ENCODE measurements around the gene TRDN.

TRDN gene

GRCh38 chr6:123547216-123547978 lies 89.4 kb downstream of the TRDN start:
- Histone ChIP-seq H3K9me3 (ENCODE audit: insufficient read depth, low read length) (no peaks in the 10 kb centered on the region), H3K4me1 (ENCODE audit: insufficient read depth, insufficient read length) (no peaks in the 10 kb centered on the region), H3K27me3 (ENCODE audit: insufficient read depth, insufficient read length) (no peaks in the 10 kb centered on the region), H3K36me3 (ENCODE audit: insufficient read depth, insufficient read length, low read length) (no peaks in the 10 kb centered on the region), H3K9ac (ENCODE audit: insufficient read length, low read depth) (no peak overlapping the region), H3K4me3 (ENCODE audit: insufficient read length, low read depth) (no peak overlapping the region)
- no peak for TF ChIP-seq YY1 (IDR thresholded peaks at IDR 0.05; ENCODE audit: insufficient read depth, insufficient read length)
- TF ChIP-seq ZNF274 (IDR thresholded peaks at IDR 0.05; ENCODE audit: low read depth, low read length): no peak
- no peak for DNase-seq (ENCODE audit: low read depth, low spot score)

- H3K9me3 ChIP-seq (ENCODE audit: insufficient read depth, low read length): no peaks in the 10 kb centered on the region
- H3K4me1 ChIP-seq (ENCODE audit: insufficient read depth, insufficient read length): no peaks in the 10 kb centered on the region
Observed at GRCh38 chr6:123546537-123546936, 90.2 kb downstream of the TRDN start.

GRCh38 chr6:123541462-123541861 lies 95.3 kb downstream of the TRDN start:
- no peak overlapping the region for H3K9ac ChIP-seq (ENCODE audit: insufficient read length, low read depth)
- H3K9me3 ChIP-seq (ENCODE audit: insufficient read depth, low read length): no peaks in the 10 kb centered on the region
- no peaks in the 10 kb centered on the region for H3K27me3 ChIP-seq (ENCODE audit: insufficient read depth, insufficient read length)
- H3K36me3 ChIP-seq (ENCODE audit: insufficient read depth, insufficient read length, low read length): no peaks in the 10 kb centered on the region
- TF ChIP-seq YY1 (IDR thresholded peaks at IDR 0.05; ENCODE audit: insufficient read depth, insufficient read length): no peak
- TF ChIP-seq ZNF274 (IDR thresholded peaks at IDR 0.05; ENCODE audit: low read depth, low read length): no peak
- no peak for TF ChIP-seq SUZ12 (IDR thresholded peaks at IDR 0.05; ENCODE audit: extremely low read depth, insufficient read depth, insufficient read length)
- no peak overlapping the region for H3K4me3 ChIP-seq (ENCODE audit: insufficient read length, low read depth)
- no peak for DNase-seq (ENCODE audit: low read depth, low spot score)
- no peaks in the 10 kb centered on the region for H3K4me1 ChIP-seq (ENCODE audit: insufficient read depth, insufficient read length)

More at GRCh38 chr6:123546537-123546936, 90.2 kb downstream of the TRDN start:
- no peak for DNase-seq (ENCODE audit: low read depth, low spot score)
- no peak overlapping the region for H3K4me3 ChIP-seq (ENCODE audit: insufficient read length, low read depth)
- no peaks in the 10 kb centered on the region for H3K36me3 ChIP-seq (ENCODE audit: insufficient read depth, insufficient read length, low read length)
- no peak overlapping the region for H3K9ac ChIP-seq (ENCODE audit: insufficient read length, low read depth)
- TF ChIP-seq YY1 (IDR thresholded peaks at IDR 0.05; ENCODE audit: insufficient read depth, insufficient read length) (no peak), SUZ12 (IDR thresholded peaks at IDR 0.05; ENCODE audit: extremely low read depth, insufficient read depth, insufficient read length) (no peak), ZNF274 (IDR thresholded peaks at IDR 0.05; ENCODE audit: low read depth, low read length) (no peak)
- no peaks in the 10 kb centered on the region for H3K27me3 ChIP-seq (ENCODE audit: insufficient read depth, insufficient read length)

GRCh38 chr6:123533862-123534648 lies 102.7 kb downstream of the TRDN start:
- no peak for TF ChIP-seq SUZ12 (IDR thresholded peaks at IDR 0.05; ENCODE audit: extremely low read depth, insufficient read depth, insufficient read length)
- TF ChIP-seq ZNF274 (IDR thresholded peaks at IDR 0.05; ENCODE audit: low read depth, low read length): no peak
- TF ChIP-seq YY1 (IDR thresholded peaks at IDR 0.05; ENCODE audit: insufficient read depth, insufficient read length): no peak
- Histone ChIP-seq H3K9ac (ENCODE audit: insufficient read length, low read depth) (no peak overlapping the region), H3K9me3 (ENCODE audit: insufficient read depth, low read length) (no peaks in the 10 kb centered on the region), H3K27me3 (ENCODE audit: insufficient read depth, insufficient read length) (no peaks in the 10 kb centered on the region), H3K36me3 (ENCODE audit: insufficient read depth, insufficient read length, low read length) (no peaks in the 10 kb centered on the region), H3K4me3 (ENCODE audit: insufficient read length, low read depth) (no peak overlapping the region), H3K4me1 (ENCODE audit: insufficient read depth, insufficient read length) (no peaks in the 10 kb centered on the region)
- no peak for DNase-seq (ENCODE audit: low read depth, low spot score)

GRCh38 chr6:123529843-123530242 lies 106.9 kb downstream of the TRDN start:
- Histone ChIP-seq H3K4me1 (ENCODE audit: insufficient read depth, insufficient read length) (no peaks in the 10 kb centered on the region), H3K9me3 (ENCODE audit: insufficient read depth, low read length) (no peaks in the 10 kb centered on the region), H3K36me3 (ENCODE audit: insufficient read depth, insufficient read length, low read length) (no peaks in the 10 kb centered on the region), H3K27me3 (ENCODE audit: insufficient read depth, insufficient read length) (no peaks in the 10 kb centered on the region), H3K4me3 (ENCODE audit: insufficient read length, low read depth) (no peak overlapping the region), H3K9ac (ENCODE audit: insufficient read length, low read depth) (no peak overlapping the region)
- DNase-seq (ENCODE audit: low read depth, low spot score): no peak
- TF ChIP-seq YY1 (IDR thresholded peaks at IDR 0.05; ENCODE audit: insufficient read depth, insufficient read length) (no peak), SUZ12 (IDR thresholded peaks at IDR 0.05; ENCODE audit: extremely low read depth, insufficient read depth, insufficient read length) (no peak), ZNF274 (IDR thresholded peaks at IDR 0.05; ENCODE audit: low read depth, low read length) (no peak)

- H3K27me3 ChIP-seq (ENCODE audit: insufficient read depth, insufficient read length): no peaks in the 10 kb centered on the region
- no peak overlapping the region for H3K9ac ChIP-seq (ENCODE audit: insufficient read length, low read depth)
- H3K9me3 ChIP-seq (ENCODE audit: insufficient read depth, low read length): no peaks in the 10 kb centered on the region
- H3K36me3 ChIP-seq (ENCODE audit: insufficient read depth, insufficient read length, low read length): no peaks in the 10 kb centered on the region
- TF ChIP-seq YY1 (IDR thresholded peaks at IDR 0.05; ENCODE audit: insufficient read depth, insufficient read length): no peak
- TF ChIP-seq ZNF274 (IDR thresholded peaks at IDR 0.05; ENCODE audit: low read depth, low read length): no peak
- TF ChIP-seq SUZ12 (IDR thresholded peaks at IDR 0.05; ENCODE audit: extremely low read depth, insufficient read depth, insufficient read length): no peak
- no peak overlapping the region for H3K4me3 ChIP-seq (ENCODE audit: insufficient read length, low read depth)
- H3K4me1 ChIP-seq (ENCODE audit: insufficient read depth, insufficient read length): no peaks in the 10 kb centered on the region
- no peak for DNase-seq (ENCODE audit: low read depth, low spot score)
Observed at GRCh38 chr6:123529058-123529457, 107.7 kb downstream of the TRDN start.

- DNase-seq (ENCODE audit: low read depth, low spot score): no peak
- H3K9me3 ChIP-seq (ENCODE audit: insufficient read depth, low read length): no peaks in the 10 kb centered on the region
- no peaks in the 10 kb centered on the region for H3K36me3 ChIP-seq (ENCODE audit: insufficient read depth, insufficient read length, low read length)
- no peak overlapping the region for H3K9ac ChIP-seq (ENCODE audit: insufficient read length, low read depth)
- TF ChIP-seq SUZ12 (IDR thresholded peaks at IDR 0.05; ENCODE audit: extremely low read depth, insufficient read depth, insufficient read length) (no peak), YY1 (IDR thresholded peaks at IDR 0.05; ENCODE audit: insufficient read depth, insufficient read length) (no peak), ZNF274 (IDR thresholded peaks at IDR 0.05; ENCODE audit: low read depth, low read length) (no peak)
- no peak overlapping the region for H3K4me3 ChIP-seq (ENCODE audit: insufficient read length, low read depth)
- no peaks in the 10 kb centered on the region for H3K4me1 ChIP-seq (ENCODE audit: insufficient read depth, insufficient read length)
- no peaks in the 10 kb centered on the region for H3K27me3 ChIP-seq (ENCODE audit: insufficient read depth, insufficient read length)
Observed at GRCh38 chr6:123527406-123527805, 109.3 kb downstream of the TRDN start.

All from NT2/D1 (cell line).